ENCODE data around the gene LAG3.
A peak's percentile ranks its signal among the peaks of the same experiment; 100 is the strongest.

Gene LAG3

DNA sequence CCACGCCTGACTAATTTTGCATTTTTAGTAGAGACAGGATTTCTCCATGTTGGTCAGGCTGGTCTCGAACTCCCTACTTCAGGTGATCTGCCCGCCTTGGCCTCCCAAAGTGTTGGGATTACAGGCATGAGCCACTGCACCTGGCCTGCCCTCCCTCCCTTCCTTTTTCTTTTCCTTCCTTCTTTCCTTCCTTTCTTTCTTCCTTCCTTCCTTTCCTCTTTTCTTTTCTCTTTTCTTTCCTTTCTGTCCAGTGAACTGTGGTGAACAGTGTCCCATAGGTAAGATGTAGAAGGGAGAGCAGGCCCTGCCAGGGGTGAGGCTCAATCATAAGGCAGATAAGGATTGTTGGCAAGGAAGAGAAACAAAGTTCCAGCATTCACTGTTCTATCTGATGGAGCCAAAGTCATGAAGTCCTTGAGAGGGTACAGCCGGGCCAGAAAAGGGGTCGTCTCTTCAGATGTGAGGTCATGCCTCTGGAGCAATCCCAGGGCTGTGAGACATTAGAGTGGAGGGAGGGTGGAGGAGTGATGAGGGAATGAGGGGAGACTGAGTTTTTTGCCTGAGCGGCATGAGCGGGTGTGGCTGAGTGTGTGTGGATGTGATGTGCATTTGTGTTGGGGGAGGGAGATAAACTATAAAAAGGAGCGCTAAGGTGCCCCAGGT is 15.2 kb upstream of the LAG3 start:
- Histone ChIP-seq H3K9me3 (no peaks in the 10 kb centered on the region), H3K27me3 (peaks cover 11% of the 10 kb centered on the region), H3K27ac (no peak overlapping the region), H3K36me3 (no peaks in the 10 kb centered on the region), H3K4me1 (ENCODE audit: control insufficient read depth in 1 of 2, insufficient read depth in 1 of 2, low read depth in 1 of 2, low read length in 1 of 2) (peaks cover 7 to 9% of the 10 kb centered on the region in 2 experiments), H3K4me3 (ENCODE audit: low read depth in 1 of 2, low read length in 1 of 2) (no peak overlapping the region)
- TF ChIP-seq, protein P1, sequence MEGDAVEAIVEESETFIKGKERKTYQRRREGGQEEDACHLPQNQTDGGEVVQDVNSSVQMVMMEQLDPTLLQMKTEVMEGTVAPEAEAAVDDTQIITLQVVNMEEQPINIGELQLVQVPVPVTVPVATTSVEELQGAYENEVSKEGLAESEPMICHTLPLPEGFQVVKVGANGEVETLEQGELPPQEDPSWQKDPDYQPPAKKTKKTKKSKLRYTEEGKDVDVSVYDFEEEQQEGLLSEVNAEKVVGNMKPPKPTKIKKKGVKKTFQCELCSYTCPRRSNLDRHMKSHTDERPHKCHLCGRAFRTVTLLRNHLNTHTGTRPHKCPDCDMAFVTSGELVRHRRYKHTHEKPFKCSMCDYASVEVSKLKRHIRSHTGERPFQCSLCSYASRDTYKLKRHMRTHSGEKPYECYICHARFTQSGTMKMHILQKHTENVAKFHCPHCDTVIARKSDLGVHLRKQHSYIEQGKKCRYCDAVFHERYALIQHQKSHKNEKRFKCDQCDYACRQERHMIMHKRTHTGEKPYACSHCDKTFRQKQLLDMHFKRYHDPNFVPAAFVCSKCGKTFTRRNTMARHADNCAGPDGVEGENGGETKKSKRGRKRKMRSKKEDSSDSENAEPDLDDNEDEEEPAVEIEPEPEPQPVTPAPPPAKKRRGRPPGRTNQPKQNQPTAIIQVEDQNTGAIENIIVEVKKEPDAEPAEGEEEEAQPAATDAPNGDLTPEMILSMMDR (IDR thresholded peaks at IDR 0.05) = no peak

- peaks cover 4 to 5% of the 10 kb centered on the region in 2 experiments for H3K4me1 ChIP-seq (ENCODE audit: control insufficient read depth in 1 of 2, insufficient read depth in 1 of 2, low read depth in 1 of 2, low read length in 1 of 2)
- peaks cover 25% of the 10 kb centered on the region for H3K27me3 ChIP-seq
- no peaks in the 10 kb centered on the region for H3K9me3 ChIP-seq
- H3K36me3 ChIP-seq = no peaks in the 10 kb centered on the region
- no peak overlapping the region for H3K27ac ChIP-seq
- no peak overlapping the region for H3K4me3 ChIP-seq (ENCODE audit: low read depth in 1 of 2, low read length in 1 of 2)
- TF ChIP-seq, protein P1 (IDR thresholded peaks at IDR 0.05) = no peak
These were observed 13.7 kb upstream of the LAG3 start for GRCh38 chr12:6758506-6759095.

DNA sequence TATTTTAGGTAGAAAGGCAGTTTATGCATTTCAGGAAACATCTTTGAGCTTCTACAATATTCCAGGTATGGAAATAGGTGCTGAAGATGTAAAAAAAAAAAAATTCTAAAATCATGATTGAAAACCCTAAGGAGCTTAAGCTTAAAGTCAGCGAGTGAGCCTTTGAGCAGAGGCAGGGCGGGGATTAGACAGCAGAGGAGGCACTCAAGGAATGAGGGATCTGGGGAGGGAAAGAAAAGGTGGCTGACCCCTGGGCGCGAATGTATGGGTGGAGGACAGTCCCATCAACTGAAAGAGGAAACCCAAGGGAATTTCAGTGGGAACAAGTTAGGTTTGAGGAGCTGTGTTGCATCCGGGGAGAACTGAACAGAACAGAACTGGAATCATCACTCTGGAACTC is 12.6 kb upstream of the LAG3 start:
- Histone ChIP-seq H3K27me3 (peaks cover 36% of the 10 kb centered on the region), H3K4me3 (ENCODE audit: low read depth in 1 of 2, low read length in 1 of 2) (no peak overlapping the region), H3K9me3 (no peaks in the 10 kb centered on the region), H3K27ac (no peak overlapping the region), H3K36me3 (no peaks in the 10 kb centered on the region), H3K4me1 (ENCODE audit: control insufficient read depth in 1 of 2, insufficient read depth in 1 of 2, low read depth in 1 of 2, low read length in 1 of 2) (peaks cover 9% of the 10 kb centered on the region in 2 experiments)
- TF ChIP-seq, protein P1 (IDR thresholded peaks at IDR 0.05) = no peak

- Histone ChIP-seq H3K9me3 (no peaks in the 10 kb centered on the region), H3K36me3 (no peaks in the 10 kb centered on the region), H3K4me1 (ENCODE audit: control insufficient read depth in 1 of 2, insufficient read depth in 1 of 2, low read depth in 1 of 2, low read length in 1 of 2) (peaks cover 26 to 31% of the 10 kb centered on the region in 2 experiments), H3K27me3 (peaks cover 66% of the 10 kb centered on the region), H3K4me3 (ENCODE audit: low read depth in 1 of 2, low read length in 1 of 2) (peak overlapping the region in 1 of 2 experiments; percentile 47), H3K27ac (no peak overlapping the region)
- TF ChIP-seq, protein P1 (IDR thresholded peaks at IDR 0.05) = no peak
These were observed 8.9 kb upstream of the LAG3 start for GRCh38 chr12:6763380-6763779.

- Histone ChIP-seq H3K27ac (no peak overlapping the region), H3K27me3 (peaks cover 74% of the 10 kb centered on the region), H3K9me3 (no peaks in the 10 kb centered on the region), H3K4me3 (ENCODE audit: low read depth in 1 of 2, low read length in 1 of 2) (peak overlapping the region; percentile 32 to 47), H3K4me1 (ENCODE audit: control insufficient read depth in 1 of 2, insufficient read depth in 1 of 2, low read depth in 1 of 2, low read length in 1 of 2) (peaks cover 26 to 31% of the 10 kb centered on the region in 2 experiments), H3K36me3 (no peaks in the 10 kb centered on the region)
- TF ChIP-seq, protein P1 (IDR thresholded peaks at IDR 0.05) = no peak
These were observed 8.1 kb upstream of the LAG3 start for GRCh38 chr12:6764011-6764828.

Data from neutrophil (primary cell).